GM06990 (cell line): ENCODE data around the gene TELO2.

Source experiments
- DNase-seq: peaks from one replicate; pipeline ENCODE4 v3.0.0-alpha.2; 2011; ENCODE audit not compliant: insufficient read length; ENCODE audit errors: extremely low read depth
- H3K27me3 ChIP-seq: replicated peaks from 2 replicates; pipeline ENCODE4 v1.6.0; 2011; ENCODE audit warnings: low read length; ENCODE audit not compliant: control insufficient read depth, insufficient read depth
- H3K36me3 ChIP-seq: 2 replicates; pipeline ENCODE4 v1.5.1; 2011; ENCODE audit warnings: low read length; ENCODE audit not compliant: control insufficient read depth, insufficient read depth
- H3K4me3 ChIP-seq: replicated peaks from 2 replicates; pipeline ENCODE4 v1.5.1; 2011; ENCODE audit warnings: low read depth, mild to moderate bottlenecking, control low read depth, low read length
- TF ChIP-seq, protein P1 (sequence below): IDR thresholded peaks from 2 replicates; pipeline ENCODE4 v1.5.1; 2011; ENCODE audit warnings: low read length, control low read depth, mild to moderate bottlenecking, inconsistent platforms; ENCODE audit not compliant: insufficient read depth, poor library complexity, severe bottlenecking

Gene TELO2

DNA sequence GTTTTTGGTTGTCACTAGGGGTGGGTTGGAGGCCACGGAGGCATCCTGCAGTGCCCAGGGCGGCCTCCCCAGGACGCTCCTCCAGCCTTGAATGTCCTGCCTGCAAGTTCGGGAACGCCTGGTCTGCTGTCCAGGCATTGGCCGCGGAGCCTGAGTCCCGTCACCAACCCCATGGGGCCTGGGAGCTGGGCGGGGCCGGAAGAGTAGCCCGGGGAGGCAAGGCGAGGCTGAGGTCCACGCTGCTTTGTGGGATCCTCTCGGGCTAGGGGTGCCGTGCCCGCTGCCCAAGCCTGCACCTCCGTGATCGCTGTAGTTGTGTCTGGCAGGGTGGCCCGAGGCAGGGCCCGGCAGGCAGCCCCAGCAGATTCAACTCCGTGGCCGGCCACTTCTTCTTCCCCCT is 12.8 kb downstream of the TELO2 start:
- DNase-seq: no peak
- Histone ChIP-seq H3K4me3 (no peak overlapping the region), H3K36me3 (peaks cover 24% of the 10 kb centered on the region), H3K27me3 (no peaks in the 10 kb centered on the region)
- TF ChIP-seq, protein P1, sequence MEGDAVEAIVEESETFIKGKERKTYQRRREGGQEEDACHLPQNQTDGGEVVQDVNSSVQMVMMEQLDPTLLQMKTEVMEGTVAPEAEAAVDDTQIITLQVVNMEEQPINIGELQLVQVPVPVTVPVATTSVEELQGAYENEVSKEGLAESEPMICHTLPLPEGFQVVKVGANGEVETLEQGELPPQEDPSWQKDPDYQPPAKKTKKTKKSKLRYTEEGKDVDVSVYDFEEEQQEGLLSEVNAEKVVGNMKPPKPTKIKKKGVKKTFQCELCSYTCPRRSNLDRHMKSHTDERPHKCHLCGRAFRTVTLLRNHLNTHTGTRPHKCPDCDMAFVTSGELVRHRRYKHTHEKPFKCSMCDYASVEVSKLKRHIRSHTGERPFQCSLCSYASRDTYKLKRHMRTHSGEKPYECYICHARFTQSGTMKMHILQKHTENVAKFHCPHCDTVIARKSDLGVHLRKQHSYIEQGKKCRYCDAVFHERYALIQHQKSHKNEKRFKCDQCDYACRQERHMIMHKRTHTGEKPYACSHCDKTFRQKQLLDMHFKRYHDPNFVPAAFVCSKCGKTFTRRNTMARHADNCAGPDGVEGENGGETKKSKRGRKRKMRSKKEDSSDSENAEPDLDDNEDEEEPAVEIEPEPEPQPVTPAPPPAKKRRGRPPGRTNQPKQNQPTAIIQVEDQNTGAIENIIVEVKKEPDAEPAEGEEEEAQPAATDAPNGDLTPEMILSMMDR: no peak

DNA sequence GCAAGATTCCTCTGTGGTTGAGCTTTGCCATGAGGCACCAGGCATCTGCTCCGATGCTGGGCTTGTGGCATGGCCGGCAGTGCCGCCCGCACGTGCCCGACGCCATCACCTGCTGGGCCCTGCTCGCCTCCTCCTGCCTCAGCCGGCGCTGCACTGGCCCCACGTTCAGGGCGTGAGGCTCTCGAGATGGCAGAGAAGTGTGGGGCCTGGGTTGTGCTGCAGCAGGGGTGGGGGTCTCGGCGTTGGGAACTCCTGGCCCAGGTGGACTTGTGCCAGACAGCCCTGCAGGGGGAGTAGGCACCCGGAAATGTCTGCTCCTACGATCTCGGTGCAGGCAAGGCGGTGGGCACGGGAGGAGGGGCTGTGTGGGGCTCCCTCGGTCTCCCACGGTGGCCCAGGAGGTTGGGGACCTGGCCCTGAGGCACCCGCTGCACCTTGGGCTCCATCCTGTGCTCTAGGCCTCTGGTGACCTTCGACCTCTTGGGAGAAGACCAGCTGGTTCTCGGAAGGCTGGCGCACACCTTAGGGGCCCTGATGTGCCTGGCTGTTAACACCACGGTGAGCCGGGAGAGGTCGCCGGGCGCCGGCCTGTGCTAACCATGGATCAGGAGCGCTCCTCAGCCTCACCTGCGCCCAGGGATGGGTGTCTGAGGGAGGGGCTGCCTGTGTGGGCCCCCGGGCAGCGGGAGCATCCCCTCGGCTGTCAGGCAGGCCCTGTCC is 13.5 kb downstream of the TELO2 start:
- TF ChIP-seq, protein P1: no peak
- H3K4me3 ChIP-seq: no peak overlapping the region
- H3K36me3 ChIP-seq: peaks cover 22% of the 10 kb centered on the region
- no peaks in the 10 kb centered on the region for H3K27me3 ChIP-seq
- DNase-seq: no peak

DNA sequence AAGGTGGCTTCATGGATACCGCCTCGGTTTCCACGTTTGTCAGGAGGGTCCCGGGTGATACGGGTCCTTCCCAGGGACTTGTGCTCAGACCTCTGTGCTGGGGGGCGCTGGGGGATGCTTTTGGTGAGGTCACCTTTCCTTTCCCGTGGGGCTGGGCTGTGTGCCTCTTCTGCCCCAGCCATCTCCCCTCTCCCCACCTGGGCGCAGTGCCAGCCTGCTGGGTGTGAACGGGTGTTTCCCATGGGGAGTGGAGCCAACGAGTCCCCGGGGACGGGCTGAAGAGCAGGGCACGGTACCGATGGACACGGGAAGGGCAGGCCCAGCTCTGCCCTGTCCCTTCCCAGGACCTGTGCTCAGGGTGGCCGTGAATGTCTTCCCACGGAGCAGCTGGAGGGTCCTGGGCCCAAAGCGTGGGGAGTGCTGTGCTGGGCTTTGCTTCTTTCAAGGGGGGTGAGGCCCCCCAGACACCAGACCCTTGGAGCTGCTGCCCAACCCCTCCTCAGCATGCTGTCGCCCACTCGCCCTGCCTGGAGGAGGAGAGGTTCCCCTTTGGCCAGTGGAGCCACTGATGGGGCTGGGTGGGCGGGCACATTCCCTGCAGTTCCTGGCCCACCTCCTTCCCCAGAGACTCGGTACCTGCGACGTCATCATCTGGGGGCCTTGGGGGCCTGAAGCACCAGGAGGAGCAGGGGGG is 15.5 kb downstream of the TELO2 start:
- peaks cover 10% of the 10 kb centered on the region for H3K36me3 ChIP-seq
- TF ChIP-seq, protein P1: no peak
- no peaks in the 10 kb centered on the region for H3K27me3 ChIP-seq
- no peak for DNase-seq
- no peak overlapping the region for H3K4me3 ChIP-seq

DNA sequence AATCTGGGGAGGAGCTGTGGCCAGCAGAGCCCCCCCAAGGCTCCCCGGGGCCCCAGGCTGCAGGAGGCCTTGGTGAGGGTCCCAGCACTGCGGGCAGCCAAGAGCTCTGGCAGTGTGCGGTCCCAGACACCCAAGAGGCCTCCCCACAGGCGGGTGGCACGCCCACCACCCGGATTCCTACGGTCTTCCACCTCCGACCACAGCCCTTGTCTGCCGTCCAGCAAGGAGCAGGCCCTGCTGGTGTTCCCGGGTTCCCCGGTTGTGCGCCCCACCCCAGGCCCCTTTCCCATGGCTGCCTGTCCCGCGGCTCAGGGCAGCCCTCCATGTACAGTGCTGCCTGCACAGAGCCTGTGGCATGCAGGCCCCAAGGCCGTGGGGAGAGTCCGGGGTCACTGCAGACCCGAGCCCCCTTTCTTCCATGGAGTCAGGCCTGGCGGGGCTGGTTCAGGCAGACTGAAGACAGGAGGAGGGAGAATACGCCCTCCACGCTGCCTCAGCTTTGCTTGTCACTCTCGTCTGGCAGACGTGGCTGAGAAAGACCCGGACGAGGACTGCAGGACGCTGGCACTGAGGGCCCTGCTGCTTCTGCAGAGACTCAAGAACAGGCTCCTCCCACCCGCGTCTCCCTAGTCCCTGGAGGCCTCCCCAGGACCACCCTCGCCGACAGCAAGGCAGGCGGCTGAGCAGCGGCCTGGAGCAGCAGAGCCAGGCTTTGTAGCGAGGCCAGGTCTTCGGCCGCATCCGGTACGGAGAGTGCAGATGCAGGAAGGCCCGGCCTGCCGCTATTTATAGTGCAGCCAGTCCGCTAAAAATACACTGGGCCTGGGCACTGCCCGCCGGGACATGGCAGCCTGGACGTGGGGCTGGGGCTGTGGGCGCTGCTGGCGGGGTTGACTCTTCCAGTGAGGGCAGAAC is 16.4 kb downstream of the TELO2 start:
- Histone ChIP-seq H3K27me3 (no peaks in the 10 kb centered on the region), H3K4me3 (no peak overlapping the region), H3K36me3 (peaks cover 7% of the 10 kb centered on the region)
- TF ChIP-seq, protein P1: no peak
- DNase-seq: no peak

DNA sequence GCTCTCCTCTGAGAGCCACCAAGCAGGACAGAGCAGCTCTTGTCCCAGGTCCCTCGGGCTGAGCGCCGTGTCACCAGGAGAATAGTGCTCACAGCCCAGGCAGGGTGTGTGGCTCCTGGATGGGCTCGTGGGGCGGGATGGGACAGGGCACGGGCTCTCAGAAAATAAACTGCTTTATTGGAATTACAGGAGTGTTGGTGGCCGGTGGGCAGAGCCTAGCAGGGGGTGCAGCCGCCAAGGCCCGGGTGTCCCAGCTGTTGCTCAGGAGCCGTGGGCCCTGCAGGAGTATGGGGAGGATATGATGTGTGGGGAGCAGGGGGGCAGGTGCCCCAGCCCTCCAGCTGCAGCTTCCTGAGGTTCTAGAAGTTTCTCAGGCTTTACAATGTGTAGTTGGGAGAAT is 17.1 kb downstream of the TELO2 start:
- TF ChIP-seq, protein P1: no peak
- Histone ChIP-seq H3K4me3 (no peak overlapping the region), H3K36me3 (peaks cover 5% of the 10 kb centered on the region), H3K27me3 (no peaks in the 10 kb centered on the region)
- DNase-seq: no peak
